GM19193 (cell line): Measurements from ENCODE around the gene CACNA1A.

Experiments used
- POLR2A ChIP-seq: IDR thresholded peaks from 4 replicates; pipeline ENCODE4 v1.6.1; 2011; ENCODE audit not compliant: insufficient read depth, insufficient read length; ENCODE audit errors: extremely low read depth

Gene CACNA1A

DNA sequence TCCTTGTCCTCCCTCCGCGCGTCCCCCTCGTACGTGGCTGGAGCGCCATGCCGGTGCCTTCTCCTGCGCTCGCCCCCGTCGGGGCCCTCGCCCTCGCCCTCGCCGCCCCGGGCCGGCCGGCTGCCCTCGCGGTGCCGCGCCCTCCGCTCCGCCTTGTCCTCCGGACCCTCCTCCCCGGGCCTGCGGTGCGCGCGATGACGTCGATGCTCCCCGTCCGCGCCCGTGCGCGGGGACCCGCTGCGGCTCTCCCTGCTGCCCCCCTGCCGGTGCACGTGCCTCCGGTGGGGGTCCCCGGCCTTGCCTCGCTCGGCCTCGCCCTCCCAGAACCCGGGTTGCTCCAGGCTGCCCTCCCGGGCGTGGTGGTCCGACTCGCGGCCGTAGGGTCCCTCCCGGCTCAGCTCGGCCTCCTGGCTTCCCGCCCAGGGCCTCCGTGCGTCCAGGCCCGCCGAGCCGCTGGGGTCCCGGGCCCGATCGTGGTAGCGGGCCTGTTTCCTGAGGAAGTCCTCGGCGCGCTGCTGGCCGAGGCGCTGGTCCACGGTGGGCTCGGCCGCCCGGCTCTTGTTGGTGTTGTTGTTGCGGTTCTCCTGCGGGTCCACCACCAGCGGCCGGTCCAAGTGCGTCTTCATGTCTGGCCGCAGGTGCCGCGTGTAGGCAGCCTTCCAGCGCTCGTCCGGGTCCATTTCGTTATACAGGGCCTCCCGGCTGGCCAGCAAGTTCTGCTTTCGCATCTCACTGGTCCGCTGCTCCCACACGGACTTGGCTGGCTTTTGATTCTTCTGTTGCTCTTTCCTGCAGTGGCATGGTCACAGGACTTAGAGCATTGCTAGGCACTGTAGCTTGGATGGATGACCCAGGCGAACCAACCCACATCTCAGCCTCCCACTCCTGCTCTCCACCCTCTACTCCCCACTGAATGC, 207.5 kb downstream of the CACNA1A start:
- TF ChIP-seq POLR2A = no peak

DNA sequence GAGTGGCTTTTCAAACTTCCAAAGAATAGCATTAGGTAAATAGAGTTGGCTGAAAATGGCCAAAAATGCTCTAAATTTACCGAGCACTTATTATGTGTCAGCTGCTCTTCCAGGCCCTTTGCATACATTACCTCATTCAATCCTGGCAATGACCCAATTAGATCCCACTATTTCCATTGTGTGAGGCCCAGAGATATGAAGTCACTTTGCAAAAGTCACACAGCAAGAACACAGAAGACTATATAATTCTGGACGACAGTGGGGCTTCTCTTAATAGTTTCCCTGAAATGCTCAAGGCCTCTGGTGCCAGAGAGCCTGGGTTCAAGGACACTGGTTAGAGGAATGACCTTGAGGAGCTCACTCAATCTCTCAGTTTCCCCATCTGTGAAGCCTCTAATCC, 209.3 kb downstream of the CACNA1A start:
- TF ChIP-seq POLR2A = no peak

DNA sequence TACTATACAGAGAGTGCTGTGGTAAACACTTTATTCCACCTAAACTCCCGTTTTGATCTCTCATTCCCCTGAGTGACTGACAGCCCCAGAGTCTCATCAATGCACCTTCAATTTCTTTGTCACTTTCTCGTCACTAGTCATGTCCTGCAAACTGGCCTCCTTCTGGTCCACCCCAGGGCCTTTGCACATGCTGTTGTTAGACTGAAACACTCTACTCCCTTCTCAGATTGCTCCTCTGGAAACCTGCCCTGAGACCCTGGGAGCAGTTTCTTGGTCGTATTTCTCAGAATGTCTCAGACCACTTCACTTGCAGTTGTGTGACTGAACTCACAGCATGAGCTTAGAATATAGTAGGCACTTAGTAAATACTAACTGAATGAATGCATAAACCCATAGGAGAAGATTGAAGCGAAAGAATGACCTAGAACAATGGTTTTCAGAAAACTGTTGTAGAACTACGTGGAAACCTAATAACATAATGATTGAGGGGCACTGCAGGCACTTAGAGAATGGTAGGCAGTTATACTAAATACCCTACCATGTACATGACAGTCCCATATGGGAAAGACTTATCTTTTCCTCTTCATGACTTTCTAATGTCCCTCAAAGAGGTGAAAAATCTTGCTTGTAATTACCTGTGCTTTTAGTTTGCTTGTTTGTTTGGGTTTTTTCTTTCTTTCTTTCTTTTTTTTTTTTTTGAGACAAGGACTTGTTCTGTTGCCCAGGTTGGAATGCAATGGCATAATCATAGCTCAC, 211.3 kb downstream of the CACNA1A start:
- no peak for TF ChIP-seq POLR2A

DNA sequence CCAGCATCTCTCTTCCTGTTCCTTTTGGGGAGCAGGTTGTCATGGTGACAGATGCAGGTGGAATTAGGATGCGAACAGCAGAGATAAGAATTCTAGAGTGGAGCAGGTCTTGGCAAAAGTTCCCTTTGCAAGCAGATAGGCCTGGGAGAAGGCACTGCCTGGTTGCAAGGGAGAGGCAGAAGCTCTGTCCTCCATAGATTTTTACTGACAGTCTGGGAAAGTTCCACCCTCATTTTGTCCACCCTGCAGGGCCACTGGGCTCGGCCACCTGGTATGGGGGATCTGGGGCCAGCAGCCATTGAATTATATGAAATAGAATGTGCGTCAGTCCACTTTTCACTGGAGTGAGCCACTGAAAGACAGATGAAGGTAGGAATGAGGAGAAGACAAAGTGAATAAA, 214.4 kb downstream of the CACNA1A start:
- TF ChIP-seq POLR2A = no peak

DNA sequence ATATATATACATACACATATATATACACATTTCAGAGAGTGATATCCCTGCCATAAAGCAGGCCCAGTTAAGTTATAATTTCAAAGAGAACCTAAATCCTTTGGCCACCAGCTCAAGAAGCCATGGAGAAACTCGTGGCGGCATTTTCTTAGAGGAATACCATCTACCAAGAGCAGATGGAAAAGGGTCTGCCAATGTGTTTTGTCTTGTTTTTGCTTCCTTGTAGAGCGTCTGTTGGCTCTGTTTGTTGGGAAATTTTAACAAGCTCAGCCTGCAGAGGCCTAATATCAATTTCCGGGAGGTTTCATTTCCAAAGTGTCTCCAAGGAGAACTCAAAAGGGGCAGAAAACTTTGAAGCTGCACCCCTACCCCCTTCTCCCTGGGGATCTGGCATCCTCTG, 215.5 kb downstream of the CACNA1A start:
- no peak for TF ChIP-seq POLR2A

DNA sequence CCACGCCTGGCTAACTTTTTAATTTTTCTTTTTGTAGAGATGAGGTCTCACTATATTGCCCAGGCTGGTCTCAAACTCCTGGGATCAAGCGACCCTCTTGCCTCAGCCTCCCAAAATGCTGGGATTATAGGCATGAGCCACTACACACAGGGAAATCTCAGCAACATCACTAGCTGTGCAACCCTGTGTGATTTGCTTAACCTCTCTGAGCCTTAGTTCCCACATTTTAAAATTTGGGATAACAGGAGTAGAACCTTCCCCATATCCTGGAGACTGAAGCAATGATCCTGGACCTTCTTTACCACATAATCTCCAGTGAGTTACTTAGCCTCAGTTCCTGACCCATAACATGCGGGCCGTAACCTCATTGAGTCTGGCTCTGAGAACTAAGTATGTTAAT, 217.0 kb downstream of the CACNA1A start:
- no peak for TF ChIP-seq POLR2A

DNA sequence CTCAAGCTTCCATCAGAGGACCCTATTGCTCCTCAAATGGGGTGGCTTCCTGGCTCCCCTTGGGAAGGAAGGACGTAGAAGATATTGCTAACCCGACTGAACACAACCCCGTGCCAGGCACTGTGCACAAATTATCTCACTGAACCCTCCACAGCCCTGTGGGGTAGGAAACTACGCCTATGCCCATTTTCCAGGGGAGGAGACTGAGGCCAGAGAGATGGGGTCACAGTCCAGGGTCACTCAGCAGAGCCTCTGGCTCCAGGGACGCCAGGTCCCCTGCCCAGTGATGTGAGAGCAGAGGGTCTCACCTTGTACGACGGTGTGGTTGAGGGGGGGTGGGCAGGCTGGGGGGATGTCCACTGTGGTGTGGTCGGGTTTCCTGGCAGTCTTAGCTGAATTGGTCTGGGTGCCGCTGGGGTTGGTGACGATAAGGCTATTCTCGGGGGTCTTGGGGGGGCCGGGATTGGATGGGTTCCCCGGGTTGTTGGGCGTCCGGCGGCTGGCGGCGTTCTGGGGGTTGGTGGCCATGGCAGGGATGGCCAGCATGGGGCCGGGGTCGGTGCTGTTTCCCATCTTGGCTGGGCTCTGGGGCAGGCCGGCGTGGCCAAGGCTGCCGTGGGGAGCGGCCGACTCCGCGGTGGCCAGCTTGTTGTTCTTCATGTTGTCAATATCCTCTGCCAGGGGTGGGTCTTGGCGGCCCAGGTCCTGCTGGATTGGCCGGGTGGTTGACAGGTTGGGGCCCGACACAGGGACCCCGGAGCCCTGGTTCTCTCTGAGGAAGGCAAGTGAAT, 219.9 kb downstream of the CACNA1A start:
- no peak for TF ChIP-seq POLR2A

DNA sequence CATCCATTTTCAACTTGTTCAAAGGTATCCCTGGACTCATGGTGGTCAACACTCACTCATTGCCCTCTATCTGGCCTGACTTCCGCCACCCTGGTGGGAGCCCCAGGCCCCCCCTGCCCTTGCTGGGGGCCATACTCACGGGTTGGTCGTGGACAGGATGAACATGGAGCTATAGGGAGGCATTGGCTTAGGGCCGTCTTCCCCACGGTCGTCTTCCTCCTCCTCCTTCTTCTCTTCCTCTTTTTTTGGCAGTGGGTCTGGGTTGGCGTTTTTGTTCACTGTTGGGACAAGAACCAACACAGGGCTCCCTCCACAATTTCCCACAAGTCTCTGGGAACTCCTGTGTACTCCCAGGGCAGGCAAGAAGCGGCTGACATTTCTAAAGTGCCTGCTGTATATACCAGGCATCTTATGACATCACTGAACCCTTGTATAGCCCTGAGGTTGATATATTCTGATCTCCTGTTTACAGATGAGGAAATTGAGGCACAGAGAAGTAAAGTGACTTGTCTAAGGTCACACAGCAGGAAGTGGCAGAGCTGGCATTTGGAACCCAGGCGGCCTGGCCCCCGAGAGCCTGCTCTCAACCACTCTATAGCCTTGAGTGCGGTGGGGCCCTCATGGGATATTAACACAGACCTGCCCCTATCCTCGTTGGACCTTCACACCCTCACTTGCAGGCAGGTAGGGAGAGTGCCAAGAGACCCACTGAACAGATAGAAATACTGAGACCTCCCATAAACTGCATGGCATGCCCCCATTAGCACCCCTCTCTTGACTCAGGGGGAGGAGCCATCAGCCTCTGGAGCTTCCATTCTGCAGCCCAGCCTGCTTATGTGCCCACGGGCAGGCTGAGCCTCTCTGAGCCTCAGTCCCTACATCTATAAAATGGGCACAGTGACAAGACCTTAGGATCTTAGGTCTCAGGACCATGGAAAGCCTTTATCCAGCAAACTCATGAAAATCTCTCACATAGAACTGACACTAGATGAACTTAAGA, 221.1 kb downstream of the CACNA1A start:
- no peak for TF ChIP-seq POLR2A

DNA sequence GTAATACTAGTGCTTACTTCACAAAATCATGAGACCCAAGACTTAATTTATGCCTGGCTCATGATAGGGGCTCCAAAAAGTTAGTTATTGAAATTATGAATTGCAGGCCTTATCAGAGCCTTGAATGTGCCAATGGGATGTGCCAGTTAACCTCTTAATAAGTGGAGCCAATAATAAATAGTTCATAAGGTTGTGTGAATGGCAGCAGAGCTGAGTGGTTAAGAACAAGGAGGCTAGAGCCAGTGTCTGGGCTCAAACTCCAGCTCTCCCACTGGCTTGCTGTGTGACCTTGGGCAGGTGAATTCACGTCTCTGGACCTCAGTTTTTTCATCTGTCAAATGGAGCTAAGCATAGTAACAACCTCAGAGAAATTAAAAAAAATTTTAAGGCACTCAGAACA, 222.4 kb downstream of the CACNA1A start:
- TF ChIP-seq POLR2A = no peak

DNA sequence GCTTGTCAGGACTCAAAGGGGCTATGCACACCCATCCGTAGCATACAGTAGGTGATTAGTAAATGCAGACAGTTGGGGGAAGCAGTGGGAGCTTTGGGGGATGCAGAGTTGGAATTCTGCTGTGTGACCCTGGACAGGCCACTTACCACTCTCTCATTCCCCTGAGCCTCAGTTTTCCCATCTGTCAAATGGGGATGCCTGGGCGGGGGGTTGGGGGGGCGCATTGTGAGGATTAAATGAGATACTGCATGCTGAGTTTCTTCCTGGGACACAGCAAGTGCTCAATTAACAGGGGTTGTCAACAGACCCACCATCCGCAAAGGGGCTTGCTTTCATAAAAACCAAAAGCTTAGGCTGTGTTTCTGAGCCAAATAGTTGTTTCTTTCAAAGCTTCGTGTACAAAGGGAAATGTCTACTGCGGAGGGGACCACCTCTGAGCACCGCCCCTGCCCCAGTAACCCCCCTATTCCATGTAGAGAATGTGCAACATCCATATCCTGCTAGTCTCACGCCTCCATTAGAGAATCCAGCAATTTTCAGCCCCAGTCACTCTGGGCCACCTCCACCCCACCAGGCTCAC, 223.7 kb downstream of the CACNA1A start:
- TF ChIP-seq POLR2A = no peak

DNA sequence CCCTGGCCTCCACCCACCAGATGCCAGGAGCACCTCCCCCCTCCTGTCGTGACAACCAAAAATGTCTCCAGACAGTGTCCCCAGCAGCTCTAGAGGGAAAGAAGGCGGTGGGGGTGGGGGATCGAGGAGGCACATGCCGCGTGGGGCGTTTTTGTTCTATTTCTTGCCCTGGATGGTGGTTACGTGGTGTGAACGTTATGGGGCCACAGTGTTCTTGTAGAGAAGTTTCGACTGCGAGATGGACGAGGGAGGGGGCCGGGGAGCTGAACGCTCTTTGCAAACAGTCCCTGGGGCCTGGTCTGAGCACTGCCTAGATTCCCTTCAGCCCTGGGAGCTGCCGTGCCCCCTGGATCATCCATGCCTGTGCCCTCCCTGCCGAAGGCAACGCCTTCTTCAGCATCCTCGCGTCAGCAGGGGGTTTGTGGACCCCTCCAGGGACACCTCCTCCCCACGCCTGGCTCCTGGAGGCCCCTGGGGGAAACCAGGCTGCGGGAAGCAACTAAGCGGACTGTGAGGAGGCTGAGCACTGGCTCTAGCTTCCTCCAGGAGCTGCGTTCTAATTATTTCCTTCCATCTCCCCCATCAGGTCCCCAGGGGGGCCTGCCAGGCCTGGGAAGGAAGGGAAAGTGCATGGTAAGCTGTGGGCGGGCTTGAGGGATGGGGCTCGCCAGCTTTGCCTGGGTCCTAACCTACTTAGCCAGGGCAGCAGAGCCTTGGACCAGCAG, 224.6 kb downstream of the CACNA1A start:
- TF ChIP-seq POLR2A = no peak

DNA sequence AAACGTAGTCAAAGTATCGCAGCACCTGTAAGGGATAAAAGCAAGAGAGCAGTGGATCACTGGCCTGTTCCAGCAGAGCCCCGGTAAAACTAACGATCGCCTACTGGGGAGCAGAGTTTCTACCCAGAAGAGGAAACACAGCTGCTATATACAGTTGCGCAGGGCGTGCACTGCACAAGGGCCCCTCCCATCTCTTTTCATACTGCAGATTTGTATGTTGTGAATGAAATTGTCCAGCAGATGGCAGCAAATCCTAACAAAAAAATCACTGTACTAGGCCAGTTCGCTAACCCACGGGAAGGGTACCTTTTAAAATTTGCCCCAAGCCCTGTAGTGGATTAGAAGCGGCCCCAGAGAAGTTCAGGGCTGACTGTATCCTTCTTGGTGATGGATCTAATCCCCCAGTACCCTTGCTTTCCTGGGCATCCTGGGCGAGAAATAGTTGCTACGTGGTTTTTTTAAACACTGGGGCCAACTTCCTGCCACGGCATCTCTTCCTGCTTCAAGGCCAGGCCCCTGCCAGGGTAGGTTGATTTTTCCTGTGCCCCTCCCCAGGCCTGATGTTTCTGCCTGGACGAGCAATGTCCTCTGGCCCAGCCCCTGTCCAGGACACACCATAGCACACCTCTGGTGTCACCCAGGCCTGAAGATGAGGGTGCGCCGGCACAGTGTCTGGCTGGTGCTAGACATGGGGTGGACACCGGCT, 229.0 kb downstream of the CACNA1A start:
- no peak for TF ChIP-seq POLR2A

DNA sequence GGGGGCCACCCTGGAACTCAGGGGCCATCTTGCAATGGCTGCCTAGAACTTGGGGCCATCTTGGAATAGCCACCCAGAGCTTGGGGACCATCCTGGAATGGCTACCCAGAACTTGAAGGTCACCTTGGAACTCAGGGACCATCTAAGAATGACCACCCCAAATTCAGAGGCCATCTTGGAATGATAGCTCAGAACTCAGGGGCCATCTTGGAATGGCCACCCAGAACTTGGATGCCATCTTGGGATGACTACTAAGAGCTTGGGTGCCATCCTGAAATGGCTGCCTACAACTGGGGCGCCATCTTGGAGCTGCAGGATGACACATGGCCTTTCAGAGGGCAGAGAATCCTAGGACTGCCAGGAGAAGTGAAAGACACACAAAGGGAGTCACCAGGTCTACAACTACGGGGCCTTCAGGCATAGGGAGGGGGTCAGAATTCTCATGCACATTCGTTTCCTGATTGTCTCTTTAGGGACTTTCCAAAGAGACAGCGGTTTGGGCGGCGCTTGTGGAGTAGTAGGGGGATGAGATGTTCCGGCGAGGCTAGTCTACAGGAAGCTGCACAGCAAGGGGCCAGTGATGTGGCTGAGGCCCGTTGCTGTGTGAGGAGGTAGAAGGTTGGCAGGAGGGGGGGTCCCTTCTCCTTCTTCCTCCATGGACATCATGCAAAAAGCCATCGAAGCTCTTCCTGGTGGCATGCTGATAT, 231.1 kb downstream of the CACNA1A start:
- TF ChIP-seq POLR2A = peak; percentile 29
